T-cell (primary cell): Measurements from ENCODE around the gene PRTN3. TPM values are rescaled to one million over a fixed set of nuclear protein-coding genes. Genes with fewer than 3 reads are reported as not detected.

ENCODE experiments used
- ATAC-seq, 4 experiments: fragments of 200-7000 bp in 3 of 4; fragments of 150-1000 bp in 1 of 4; cut with Tn5 transposase; replicated peaks in 1 of 4; 1 replicate in 3 of 4; 2 replicates in 1 of 4; pipeline ENCODE4 v1.10.0; 2021; ENCODE audit warnings: moderate library complexity in 3 of 4, mild to moderate bottlenecking in 2 of 4, moderate number of reproducible peaks in 1 of 4
- CTCF ChIA-PET, 2 donors: fragments of 300-600 bp; sonication (Branson Sonifier 250); formaldehyde crosslinking; loops; one replicate each; lab custom pipeline; 2022; ENCODE audit warnings: antibody characterized with exemption in 2 of 2; lab: Charles Lee
- POLR2A ChIA-PET, 2 donors: fragments of 300-600 bp; sonication (Branson Sonifier 250); formaldehyde crosslinking; loops; one replicate each; lab custom pipeline; 2022; ENCODE audit warnings: antibody characterized with exemption in 2 of 2; lab: Charles Lee
- DNase-seq, 35 experiments: peaks; one replicate each; pipeline versions ENCODE4 v3.0.0 to v3.0.0-alpha.2; 2013 to 2023
- H3K27ac ChIP-seq: one replicate; pipeline ENCODE4 v1.5.1; 2013; ENCODE audit warnings: low read length
- H3K27me3 ChIP-seq, 2 experiments: replicated peaks in 1 of 2; 1 replicate in 1 of 2; 2 replicates in 1 of 2; pipeline versions ENCODE4 v1.6.1 to v1.7.0; 2013; ENCODE audit warnings: low read length in 1 of 2, mixed read lengths in 1 of 2; ENCODE audit not compliant: control insufficient read depth in 2 of 2, insufficient read depth in 2 of 2; ENCODE audit errors: extremely low read depth in 1 of 2
- H3K36me3 ChIP-seq, 2 donors: 1 replicate in 1 of 2; 2 replicates in 1 of 2; pipeline versions ENCODE4 v1.6.1 to v1.7.0; 2013; ENCODE audit warnings: low read length in 1 of 2; ENCODE audit not compliant: control insufficient read depth in 2 of 2, insufficient read depth in 1 of 2; ENCODE audit errors: extremely low read depth in 1 of 2
- H3K4me1 ChIP-seq, 2 experiments: 1 replicate in 1 of 2; 2 replicates in 1 of 2; pipeline versions ENCODE4 v1.6.1 to v1.7.0; 2013; ENCODE audit warnings: low read length in 2 of 2, mixed read lengths in 1 of 2; ENCODE audit not compliant: insufficient read depth in 2 of 2, control insufficient read depth in 1 of 2; ENCODE audit errors: extremely low read depth in 1 of 2
- H3K4me3 ChIP-seq, 2 donors: 1 replicate in 1 of 2; 2 replicates in 1 of 2; pipeline versions ENCODE4 v1.5.1 to v1.7.0; 2013; ENCODE audit warnings: mild to moderate bottlenecking in 2 of 2, low read length in 1 of 2, moderate library complexity in 1 of 2; ENCODE audit not compliant: control insufficient read depth in 1 of 2; ENCODE audit errors: extremely low read depth in 1 of 2
- H3K9me3 ChIP-seq: 2 replicates; pipeline ENCODE4 v1.7.0; 2013
- H3K27ac Mint-ChIP-seq, 2 donors: one replicate each; pipeline ENCODE4 v1.8.0; 2020 to 2021; ENCODE audit warnings: mild to moderate bottlenecking in 2 of 2, mixed read lengths in 2 of 2
- H3K27me3 Mint-ChIP-seq, 2 donors: one replicate each; pipeline ENCODE4 v1.8.0; 2021 to 2022; ENCODE audit warnings: mixed read lengths in 2 of 2
- H3K36me3 Mint-ChIP-seq: one replicate; pipeline ENCODE4 v1.8.0; 2021; ENCODE audit warnings: mixed read lengths
- H3K4me1 Mint-ChIP-seq, 3 donors: one replicate each; pipeline ENCODE4 v1.8.0; 2020 to 2022; ENCODE audit warnings: mixed read lengths in 3 of 3, mild to moderate bottlenecking in 1 of 3
- H3K4me3 Mint-ChIP-seq, 3 donors: one replicate each; pipeline ENCODE4 v1.8.0; 2020 to 2022; ENCODE audit warnings: mild to moderate bottlenecking in 3 of 3, mixed read lengths in 3 of 3, moderate library complexity in 3 of 3
- H3K9me3 Mint-ChIP-seq, 3 donors: one replicate each; pipeline ENCODE4 v1.8.0; 2020 to 2022; ENCODE audit warnings: mixed read lengths in 3 of 3
- WGBS: methylation state at CpG from one replicate; pipeline ENCODE4 v1.1.5; 2013; ENCODE audit warnings: missing lambda C conversion rate; ENCODE audit not compliant: insufficient coverage; 5-methylcytosine and 5-hydroxymethylcytosine counted together
- total RNA-seq, 35 experiments: library from RNA in 6 of 35; stranded (reverse) in 6 of 35; fragments of 120-200 nt in 1 of 35; gene quantifications; one replicate each; pipeline versions ENCODE4 v1.2.1 to v1.2.4 and lab custom pipeline; 2013 to 2026

PRTN3 gene
- total RNA-seq (under 1 TPM in 1 of 5 donors, not detected in 4; 0.50 TPM), total RNA-seq (lab: John Stamatoyannopoulos, UW) (0 to 0.42 (median 0) reads per million in 29 experiments)
- not detected for total RNA-seq (2013)

- H3K27ac ChIP-seq = no peak within 1 kb of the TSS
- ATAC-seq (no peak), DNase-seq (no peak)
- H3K27ac Mint-ChIP-seq = no peak within 1 kb of the TSS
- H3K27me3 Mint-ChIP-seq = peaks cover 24 to 42% of the 10 kb centered on the region in 2 donors
- peaks cover 3 to 18% (median 11%) of the 10 kb centered on the region in 3 donors for H3K4me1 Mint-ChIP-seq
- 59% methylated on average over 22 of the region's 24 CpGs for WGBS
- H3K9me3 Mint-ChIP-seq = no peaks in the 10 kb centered on the region
- POLR2A ChIA-PET = no interaction called here
- H3K4me3 ChIP-seq = no peak within 1 kb of the TSS
- peaks cover 0 to 66% of the 10 kb centered on the region in 2 experiments for H3K27me3 ChIP-seq
- no peak within 1 kb of the TSS for H3K4me3 Mint-ChIP-seq
- CTCF ChIA-PET = no interaction called here
- H3K36me3 Mint-ChIP-seq = no peaks in the 10 kb centered on the region
- H3K9me3 ChIP-seq = no peaks in the 10 kb centered on the region
- peaks cover 0 to 15% of the 10 kb centered on the region in 2 experiments for H3K4me1 ChIP-seq
- H3K36me3 ChIP-seq = no peaks in the 10 kb centered on the region
Observed at GRCh38 chr19:840519-841206, at the start of gene PRTN3. Gene PRTN3, plus strand, starts transcription at chr19:840999. Its CDS starts 10 bp downstream, at chr19:841009.

DNA sequence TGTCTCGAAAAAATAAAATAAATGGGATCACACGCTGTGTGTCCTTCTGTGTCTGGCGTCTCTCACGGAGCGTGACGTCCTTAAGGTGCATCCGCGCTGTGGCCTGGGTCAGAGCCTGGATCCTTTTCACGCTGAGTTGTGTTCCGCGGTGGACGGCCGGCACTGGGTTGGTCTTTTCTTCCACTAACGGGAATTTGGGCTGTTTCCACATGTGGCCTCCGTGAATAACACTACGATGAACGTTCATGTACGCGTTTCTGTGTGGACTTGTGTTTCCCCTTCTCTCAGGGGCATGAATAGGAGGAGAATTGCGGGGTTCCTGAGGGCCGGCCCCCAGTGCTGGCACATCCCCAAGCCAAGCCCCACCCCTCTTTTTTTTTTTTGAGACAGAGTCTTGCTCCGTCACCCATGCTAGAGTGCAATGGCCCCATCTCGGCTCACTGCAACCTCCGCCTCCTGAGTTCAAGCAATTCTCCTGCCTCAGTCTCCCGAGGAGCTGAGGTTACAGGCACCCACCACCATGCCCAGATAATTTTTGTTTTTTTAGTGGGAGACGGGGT lies 49.7 kb upstream of the PRTN3 start:
- Mint-ChIP-seq H3K4me3 (no peak overlapping the region), H3K9me3 (no peaks in the 10 kb centered on the region), H3K27me3 (peaks cover 3 to 6% of the 10 kb centered on the region in 2 donors), H3K4me1 (peaks cover 0 to 4% (median 0%) of the 10 kb centered on the region in 3 donors), H3K36me3 (no peaks in the 10 kb centered on the region), H3K27ac (no peak overlapping the region)
- Histone ChIP-seq H3K9me3 (no peaks in the 10 kb centered on the region), H3K4me3 (no peak overlapping the region), H3K27me3 (peaks cover 0 to 12% of the 10 kb centered on the region in 2 experiments), H3K4me1 (peaks cover 0 to 10% of the 10 kb centered on the region in 2 experiments), H3K36me3 (no peaks in the 10 kb centered on the region), H3K27ac (no peak overlapping the region)
- 89% methylated on average over 16 of the region's 26 CpGs for WGBS
- POLR2A ChIA-PET = no interaction called here
- DNase-seq = no peak
- no peak for ATAC-seq
- CTCF ChIA-PET = interaction anchor here (0.6 to 0.7 kb wide), 2 partner anchors 21 to 283 kb away, joined by 4 to 5 read pairs; no protein-coding TSS in a partner anchor

GRCh38 chr19:791567-792305 lies 49.1 kb upstream of the PRTN3 start:
- peaks cover 2 to 16% of the 10 kb centered on the region in 2 experiments for H3K4me1 ChIP-seq
- H3K4me3 ChIP-seq = no peak overlapping the region
- no peak overlapping the region for H3K27ac ChIP-seq
- 81% methylated on average over 5 of the region's 8 CpGs for WGBS
- Mint-ChIP-seq H3K27me3 (peaks cover 3 to 6% of the 10 kb centered on the region in 2 donors), H3K36me3 (no peaks in the 10 kb centered on the region), H3K4me1 (peaks cover 0 to 6% (median 2%) of the 10 kb centered on the region in 3 donors), H3K27ac (no peak overlapping the region), H3K9me3 (no peaks in the 10 kb centered on the region), H3K4me3 (no peak overlapping the region)
- peaks cover 0 to 12% of the 10 kb centered on the region in 2 experiments for H3K27me3 ChIP-seq
- DNase-seq = no peak
- H3K9me3 ChIP-seq = no peaks in the 10 kb centered on the region
- POLR2A ChIA-PET = no interaction called here
- CTCF ChIA-PET = interaction anchor here (0.6 to 0.7 kb wide), 3 partner anchors 22 to 283 kb away, joined by 3 to 5 read pairs (median 4); no protein-coding TSS in a partner anchor
- no peak for ATAC-seq
- H3K36me3 ChIP-seq = no peaks in the 10 kb centered on the region

DNA sequence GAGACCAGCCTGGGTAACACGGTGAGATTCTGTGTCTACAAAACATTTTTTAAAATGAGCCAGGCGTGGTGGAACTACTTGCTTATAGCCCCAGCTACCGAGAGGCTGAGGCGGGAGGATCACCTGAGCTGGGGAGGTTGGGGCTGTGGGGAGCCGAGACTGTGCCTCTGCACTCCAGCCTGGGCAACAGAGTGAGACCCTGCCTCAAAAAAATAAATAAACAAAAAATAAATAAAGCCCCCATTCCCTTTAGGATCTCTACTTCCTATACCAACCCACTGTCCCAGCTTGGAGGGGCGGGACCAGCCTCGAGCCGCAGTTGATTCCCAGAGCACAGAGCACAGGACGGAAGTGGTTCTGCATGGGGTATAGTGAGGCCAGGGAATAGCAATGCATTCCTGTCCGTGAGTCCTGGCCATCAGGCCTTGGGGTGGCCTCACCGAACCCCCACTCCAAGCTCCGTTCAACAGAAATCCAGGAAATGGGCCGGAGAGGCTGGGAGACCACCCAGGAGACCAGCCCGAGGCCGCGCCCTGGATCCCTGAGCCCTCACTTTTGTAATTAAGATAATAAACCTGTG lies 48.4 kb upstream of the PRTN3 start:
- no peaks in the 10 kb centered on the region for H3K36me3 ChIP-seq
- H3K4me1 Mint-ChIP-seq = peaks cover 0 to 9% (median 4%) of the 10 kb centered on the region in 3 donors
- DNase-seq (no peak), ATAC-seq (no peak)
- ChIA-PET POLR2A (no interaction called here), CTCF (interaction anchor here in 1 of 2 donors (0.6 kb wide), 1 partner anchor 207 kb away, joined by 3 read pairs; no protein-coding TSS in a partner anchor)
- no peak overlapping the region for H3K27ac Mint-ChIP-seq
- 100% methylated on average over 4 of the region's 16 CpGs for WGBS
- no peaks in the 10 kb centered on the region for H3K9me3 ChIP-seq
- peaks cover 2 to 16% of the 10 kb centered on the region in 2 experiments for H3K4me1 ChIP-seq
- H3K9me3 Mint-ChIP-seq = no peaks in the 10 kb centered on the region
- no peak overlapping the region for H3K4me3 ChIP-seq
- no peak overlapping the region for H3K4me3 Mint-ChIP-seq
- no peak overlapping the region for H3K27ac ChIP-seq
- peaks cover 0 to 12% of the 10 kb centered on the region in 2 experiments for H3K27me3 ChIP-seq
- H3K27me3 Mint-ChIP-seq = peaks cover 3 to 6% of the 10 kb centered on the region in 2 donors
- H3K36me3 Mint-ChIP-seq = no peaks in the 10 kb centered on the region

DNA sequence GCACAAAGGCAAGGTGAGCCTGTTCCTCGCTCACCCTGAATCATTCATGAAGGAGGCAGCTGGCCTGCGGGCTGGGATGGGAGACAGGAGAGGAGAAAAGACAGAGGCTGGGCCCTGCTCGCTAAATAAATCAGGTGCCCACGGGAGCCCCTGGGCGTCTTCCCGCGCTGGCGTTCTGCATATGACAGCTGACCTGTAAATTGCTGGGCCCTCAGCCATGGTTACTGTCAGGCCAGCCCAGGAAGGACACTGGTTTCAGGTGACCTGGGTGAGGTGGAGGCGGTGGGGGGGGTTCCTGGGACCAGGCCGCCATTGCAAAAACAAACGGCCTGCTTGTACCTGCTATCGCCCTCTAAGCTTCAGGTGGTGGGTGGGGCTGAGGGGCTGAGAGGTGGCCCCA lies 47.0 kb upstream of the PRTN3 start:
- Histone ChIP-seq H3K27me3 (peaks cover 0 to 12% of the 10 kb centered on the region in 2 experiments), H3K4me3 (no peak overlapping the region), H3K9me3 (no peaks in the 10 kb centered on the region), H3K27ac (no peak overlapping the region), H3K4me1 (peaks cover 2 to 21% of the 10 kb centered on the region in 2 experiments), H3K36me3 (no peaks in the 10 kb centered on the region)
- 98% methylated on average over 7 of the region's 12 CpGs for WGBS
- no peak for ATAC-seq
- no peaks in the 10 kb centered on the region for H3K36me3 Mint-ChIP-seq
- no peak for DNase-seq
- no peaks in the 10 kb centered on the region for H3K9me3 Mint-ChIP-seq
- CTCF ChIA-PET = no interaction called here
- peaks cover 3 to 6% of the 10 kb centered on the region in 2 donors for H3K27me3 Mint-ChIP-seq
- POLR2A ChIA-PET = no interaction called here
- H3K27ac Mint-ChIP-seq = no peak overlapping the region
- H3K4me1 Mint-ChIP-seq = peaks cover 1 to 10% (median 5%) of the 10 kb centered on the region in 3 donors
- no peak overlapping the region for H3K4me3 Mint-ChIP-seq
